IPS DF 4.7 (cell line): ENCODE results near the gene GRID1.

Experiments used
- DNase-seq: peaks from one replicate; pipeline ENCODE4 v3.0.0-alpha.2; 2013; ENCODE audit warnings: low spot score; ENCODE audit errors: extremely low read depth

GRID1 gene

DNA sequence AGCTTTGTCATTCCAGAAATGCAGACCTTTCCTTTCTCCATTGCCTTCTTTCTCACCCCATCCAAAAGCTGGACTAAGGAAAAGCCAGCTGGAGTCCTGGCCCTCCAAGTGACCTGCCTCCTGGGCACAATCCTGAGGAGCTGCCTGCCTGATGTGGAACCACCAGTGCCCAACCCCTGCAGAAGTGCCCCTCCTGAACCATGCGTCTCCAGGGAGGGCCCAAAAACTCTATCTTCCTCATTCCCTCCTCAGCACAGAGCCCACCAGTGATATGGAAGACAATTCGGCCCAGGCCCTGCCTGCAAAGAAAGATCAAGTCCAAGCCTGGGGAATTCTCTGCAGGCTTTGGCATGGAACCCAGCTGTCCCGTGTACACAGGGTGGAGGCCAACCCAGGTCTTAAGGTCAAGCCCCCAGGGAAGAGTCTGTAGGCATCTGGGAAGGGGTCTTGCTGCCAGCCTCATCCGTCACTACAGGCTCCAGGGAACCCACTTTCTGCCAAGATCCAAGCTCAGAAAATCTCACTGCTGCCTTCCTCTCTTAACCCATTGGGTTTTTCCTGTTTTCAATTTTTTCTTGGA is 3.5 kb upstream of the GRID1 start:
- DNase-seq = no peak

DNA sequence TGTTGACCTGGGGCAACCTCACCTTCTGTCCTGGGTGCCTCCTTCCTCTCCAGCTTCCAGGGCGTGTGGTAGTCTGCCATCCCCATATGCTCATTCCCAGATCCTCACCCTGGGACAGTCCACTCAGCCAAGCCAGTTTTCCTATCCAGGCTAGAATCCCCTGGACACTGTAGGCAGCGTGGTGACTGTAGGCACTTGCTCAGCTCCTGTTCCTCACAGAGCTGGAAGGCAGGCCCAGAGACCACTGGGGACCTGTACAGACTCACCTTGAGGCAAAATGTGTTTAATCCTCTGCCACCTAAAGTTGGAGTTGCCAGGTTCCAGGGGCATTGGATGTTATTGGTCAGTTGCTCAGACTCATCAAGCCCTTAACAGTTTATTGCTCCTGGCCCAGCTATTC is 2.4 kb upstream of the GRID1 start:
- no peak for DNase-seq

- DNase-seq = no peak
Observed at GRCh38 chr10:86368046-86368445, 1.5 kb upstream of the GRID1 start.

- no peak for DNase-seq
Observed at GRCh38 chr10:86367152-86367951, 757 bp upstream of the GRID1 start.

DNA sequence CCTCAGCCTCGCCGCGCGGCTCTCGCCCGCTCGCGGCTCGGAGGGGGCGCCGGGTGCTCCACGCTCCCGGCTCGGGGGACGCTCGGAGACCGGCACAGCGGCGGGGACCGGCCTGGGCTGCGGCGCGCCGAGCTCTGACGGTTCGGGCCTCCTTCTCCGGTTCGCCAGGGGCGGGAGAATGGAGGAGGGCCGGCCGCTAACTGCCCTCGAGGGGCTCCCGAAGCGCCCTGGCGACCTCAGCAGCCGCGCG is 232 bp upstream of the GRID1 start:
- no peak for DNase-seq

DNA sequence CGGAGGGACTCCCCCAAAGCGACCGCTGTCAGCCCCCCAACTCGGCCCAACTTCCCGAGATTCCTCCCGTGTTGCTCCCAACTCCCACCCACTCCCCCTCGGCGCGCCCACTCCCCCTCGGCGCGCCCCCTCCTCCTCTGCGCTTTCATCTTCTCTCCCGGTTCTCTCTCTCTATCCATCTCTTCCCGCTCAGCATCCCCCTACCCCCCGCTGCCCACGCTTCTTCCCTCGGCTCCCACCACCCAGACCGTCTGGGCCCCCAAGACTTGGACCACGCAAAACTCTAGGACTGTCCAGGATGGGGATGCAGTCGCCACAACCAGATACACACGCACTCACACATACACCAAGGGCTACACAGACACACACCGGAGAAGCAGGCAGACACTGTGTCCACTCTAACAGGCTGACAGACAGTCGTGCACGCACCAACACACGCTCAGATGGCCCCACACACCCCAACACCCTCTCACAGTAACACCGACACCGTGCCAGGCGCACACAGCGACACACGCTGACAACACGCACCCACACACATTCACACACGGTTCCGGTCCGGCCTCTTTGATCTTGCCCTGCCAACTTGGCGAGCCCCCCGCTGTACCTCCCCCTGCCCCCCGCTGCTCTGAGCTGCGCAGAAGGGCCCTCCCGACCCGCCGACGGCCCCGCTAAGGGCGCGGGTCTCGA is 1.1 kb downstream of the GRID1 start:
- DNase-seq = no peak

- no peak for DNase-seq
Observed at GRCh38 chr10:86364491-86365345, 1.9 kb downstream of the GRID1 start.

- DNase-seq = no peak
Observed at GRCh38 chr10:86363833-86364490, 2.6 kb downstream of the GRID1 start.

- no peak for DNase-seq
Observed at GRCh38 chr10:86363184-86363832, 3.3 kb downstream of the GRID1 start.

DNA sequence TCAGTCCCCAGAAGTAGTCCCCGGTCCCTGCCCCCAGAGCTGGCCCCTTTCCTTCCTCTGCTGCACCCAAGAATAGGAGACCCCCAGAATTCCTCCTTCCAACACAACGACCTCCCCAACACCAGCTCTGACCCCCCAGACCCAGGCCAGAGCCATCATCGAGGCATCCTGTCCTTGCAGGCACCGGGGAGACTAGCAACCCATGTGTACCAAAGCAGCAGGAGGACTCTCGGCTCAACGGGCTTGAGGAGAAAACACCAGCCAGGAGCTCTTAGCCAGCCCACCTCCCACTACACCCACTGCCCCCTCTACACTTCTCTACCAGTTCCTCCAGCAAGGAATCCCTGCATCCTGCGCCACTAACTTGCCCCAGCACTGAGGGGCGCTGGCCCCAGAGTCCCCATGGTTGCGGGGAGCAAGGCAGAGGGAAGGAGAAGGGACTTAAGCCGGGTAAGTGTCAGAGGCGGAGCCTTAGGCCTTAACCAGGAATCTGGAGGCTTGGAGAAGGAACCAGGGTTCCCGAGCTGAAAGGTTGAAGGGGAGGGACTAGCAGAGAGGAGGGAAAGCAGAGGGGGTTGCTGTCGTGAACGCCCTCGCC is 3.9 kb downstream of the GRID1 start:
- DNase-seq = peak; percentile 56

GRCh38 chr10:86362129-86362527 is 4.5 kb downstream of the GRID1 start:
- no peak for DNase-seq

DNA sequence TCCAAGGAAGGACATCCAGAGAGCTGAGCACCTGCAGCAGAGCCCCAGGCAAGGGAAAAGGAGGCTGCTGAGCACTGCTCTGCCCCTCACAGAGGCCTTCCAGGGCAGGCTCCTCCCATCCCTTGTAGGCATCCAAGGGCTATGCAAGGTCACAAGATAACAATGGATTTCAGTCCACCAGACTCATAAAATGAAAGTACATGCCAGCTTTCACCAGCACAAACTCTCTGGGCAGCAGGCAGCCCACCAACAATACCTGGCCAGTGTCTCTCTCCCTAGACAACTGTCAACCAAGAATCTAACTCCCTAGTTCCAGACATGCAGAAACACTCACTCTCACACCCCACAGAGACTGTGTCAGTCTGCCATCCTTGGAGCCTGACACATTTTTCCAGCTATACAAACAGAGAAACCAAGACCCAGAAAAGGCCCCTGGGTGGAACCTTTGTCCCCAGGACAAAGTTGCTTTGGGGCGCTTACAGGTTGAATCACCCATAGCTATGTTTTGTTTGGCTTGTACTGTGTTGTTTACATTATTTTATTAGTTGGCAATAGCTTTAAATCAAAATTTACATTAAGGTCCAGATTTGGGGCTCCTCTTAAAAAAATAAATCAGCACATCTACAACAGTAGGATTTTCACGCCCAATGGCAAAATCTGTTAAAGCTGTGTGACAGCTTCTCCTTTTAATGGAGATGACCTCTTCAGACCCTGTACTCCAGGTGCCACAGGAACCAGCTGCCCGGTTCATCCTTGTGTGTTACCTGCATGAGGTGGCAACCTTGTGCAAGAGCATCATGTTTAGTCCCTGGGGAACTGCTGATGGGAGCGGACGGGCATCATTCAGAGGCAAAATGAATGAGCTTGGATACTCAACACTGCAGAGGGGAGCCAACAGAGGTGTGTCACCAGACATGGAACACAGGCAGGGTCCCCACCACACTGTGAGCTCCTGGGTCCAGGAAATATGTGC is 5.2 kb downstream of the GRID1 start:
- DNase-seq = no peak

- DNase-seq = no peak
Observed at GRCh38 chr10:86360657-86361056, 5.9 kb downstream of the GRID1 start.

DNA sequence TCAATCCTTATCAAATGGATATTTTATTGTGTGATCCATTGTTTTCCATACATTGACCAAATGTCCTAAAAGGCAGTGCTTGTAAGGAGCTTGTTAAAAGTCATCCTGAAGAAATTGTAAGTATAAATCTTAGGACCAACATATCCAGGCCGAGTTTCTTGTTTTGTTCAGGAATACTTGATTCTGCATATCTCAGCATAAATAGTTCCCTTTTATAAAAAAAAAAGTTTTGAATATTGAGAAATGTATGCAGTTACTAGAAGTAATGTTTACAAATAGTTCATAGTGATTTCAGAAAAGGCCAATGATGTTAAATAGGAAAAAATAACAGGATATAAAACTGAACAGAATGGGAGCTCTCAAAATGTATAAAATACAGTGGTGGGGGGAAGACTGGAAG is 6.6 kb downstream of the GRID1 start:
- DNase-seq = no peak

DNA sequence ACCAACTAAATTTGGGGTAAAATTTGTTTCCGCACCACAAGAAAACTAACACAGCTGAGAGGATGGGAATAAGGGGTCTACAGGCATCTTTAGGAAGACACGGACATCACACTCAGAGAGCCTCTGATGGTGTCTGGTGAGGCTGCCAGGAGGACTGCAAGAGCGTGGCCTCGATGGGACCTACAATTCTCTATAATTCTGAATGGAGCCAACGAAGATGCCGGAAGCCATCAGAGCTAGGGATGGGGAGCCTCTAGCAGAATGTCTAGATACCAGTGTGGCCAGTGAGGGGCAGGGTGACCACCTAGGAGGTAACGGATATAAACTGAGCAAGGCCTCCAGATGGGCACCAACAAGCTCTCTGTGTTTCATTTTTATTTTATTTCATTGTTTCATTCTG is 7.5 kb downstream of the GRID1 start:
- no peak for DNase-seq

- DNase-seq = no peak
Observed at GRCh38 chr10:86357676-86358075, 8.9 kb downstream of the GRID1 start.

GRCh38 chr10:86357041-86357440 is 9.6 kb downstream of the GRID1 start:
- no peak for DNase-seq

- no peak for DNase-seq
Observed at GRCh38 chr10:86356296-86356695, 10.3 kb downstream of the GRID1 start.

GRCh38 chr10:86355571-86356038 is 11.0 kb downstream of the GRID1 start:
- DNase-seq = no peak
